Neuronal stem cell (in vitro differentiated cells): ENCODE data around the gene HS3ST4.
"Not testable (repeated sequence)": the region's sequence is repeated elsewhere in the genome, so short reads cannot be mapped to it uniquely, and the experiment has no call there.

Source experiments
- DNase-seq: peaks from one replicate; pipeline ENCODE4 v3.0.0-alpha.2; 2013; ENCODE audit warnings: low spot score
- H2AFZ ChIP-seq: one replicate; pipeline ENCODE4 v1.6.1; 2013; ENCODE audit warnings: mild to moderate bottlenecking, low read length, inconsistent platforms
- H2AK5ac ChIP-seq: 2 replicates; pipeline ENCODE4 v1.6.1; 2013; ENCODE audit warnings: low read depth, mild to moderate bottlenecking, inconsistent platforms, low read length, moderate library complexity, mixed read lengths
- H2BK120ac ChIP-seq: 2 replicates; pipeline ENCODE4 v1.6.1; 2013; ENCODE audit warnings: low read depth, mild to moderate bottlenecking, inconsistent platforms, low read length, moderate library complexity, mixed read lengths
- H2BK12ac ChIP-seq: one replicate; pipeline ENCODE4 v1.6.1; 2013; ENCODE audit warnings: low read length, inconsistent platforms
- H2BK15ac ChIP-seq: 2 replicates; pipeline ENCODE4 v1.6.1; 2013; ENCODE audit warnings: mild to moderate bottlenecking, low read length, inconsistent platforms, mixed read lengths
- H2BK5ac ChIP-seq: one replicate; pipeline ENCODE4 v1.6.1; 2013; ENCODE audit warnings: inconsistent platforms, mild to moderate bottlenecking, low read length, moderate library complexity
- H3K14ac ChIP-seq: one replicate; pipeline ENCODE4 v1.6.1; 2013; ENCODE audit warnings: low read length, inconsistent platforms
- H3K18ac ChIP-seq: 2 replicates; pipeline ENCODE4 v1.6.1; 2013; ENCODE audit warnings: low read length, inconsistent platforms
- H3K23ac ChIP-seq: 2 replicates; pipeline ENCODE4 v1.6.1; 2013; ENCODE audit warnings: low read depth, mild to moderate bottlenecking, mixed read lengths, low read length, inconsistent platforms; ENCODE audit not compliant: poor library complexity
- H3K27ac ChIP-seq: replicated peaks from 3 replicates; pipeline ENCODE4 v1.5.1; 2013; ENCODE audit warnings: low read length, inconsistent platforms
- H3K27me3 ChIP-seq, 3 experiments: 2 replicates each; pipeline ENCODE4 v1.6.1; 2013; ENCODE audit warnings: low read length in 3 of 3, mild to moderate bottlenecking in 2 of 3, inconsistent platforms in 1 of 3, low read depth in 1 of 3, mixed read lengths in 1 of 3, moderate library complexity in 1 of 3; ENCODE audit not compliant: control insufficient read depth in 3 of 3, insufficient read depth in 3 of 3
- H3K36me3 ChIP-seq, 2 donors: replicated peaks in 1 of 2; 2 replicates each; pipeline ENCODE4 v1.6.1; 2013; ENCODE audit warnings: low read length in 2 of 2; ENCODE audit not compliant: control insufficient read depth in 2 of 2, insufficient read depth in 2 of 2
- H3K4ac ChIP-seq: 2 replicates; pipeline ENCODE4 v1.6.1; 2013; ENCODE audit warnings: inconsistent platforms, mild to moderate bottlenecking, low read length, moderate library complexity
- H3K4me1 ChIP-seq, 2 donors: 1 replicate in 1 of 2; 2 replicates in 1 of 2; pipeline ENCODE4 v1.6.1; 2013; ENCODE audit warnings: low read length in 2 of 2, low read depth in 1 of 2; ENCODE audit not compliant: control insufficient read depth in 2 of 2, insufficient read depth in 1 of 2
- H3K4me2 ChIP-seq: one replicate; pipeline ENCODE4 v1.6.1; 2013; ENCODE audit warnings: mild to moderate bottlenecking, low read length, inconsistent platforms; ENCODE audit not compliant: insufficient read depth, poor library complexity, severe bottlenecking
- H3K4me3 ChIP-seq, 2 donors: 2 replicates each; pipeline ENCODE4 v1.5.1; 2013; ENCODE audit warnings: low read length in 2 of 2, mild to moderate bottlenecking in 2 of 2, inconsistent platforms in 1 of 2, moderate library complexity in 1 of 2
- H3K79me1 ChIP-seq: one replicate; pipeline ENCODE4 v1.6.1; 2013; ENCODE audit warnings: low read depth, mild to moderate bottlenecking, inconsistent platforms, low read length, moderate library complexity
- H3K9ac ChIP-seq: one replicate; pipeline ENCODE4 v1.6.1; 2013; ENCODE audit warnings: mild to moderate bottlenecking, low read depth, low read length, inconsistent platforms; ENCODE audit not compliant: poor library complexity
- H3K9me3 ChIP-seq, 2 donors: replicated peaks in 1 of 2; 2 replicates each; pipeline versions ENCODE3 to v1.6.1; 2013; ENCODE audit warnings: low read length in 2 of 2, mild to moderate bottlenecking in 2 of 2, inconsistent platforms in 1 of 2, low read depth in 1 of 2, mixed read lengths in 1 of 2, moderate library complexity in 1 of 2; ENCODE audit not compliant: control insufficient read depth in 2 of 2, insufficient read depth in 1 of 2
- H4K8ac ChIP-seq: one replicate; pipeline ENCODE4 v1.6.1; 2013; ENCODE audit warnings: low read depth, mild to moderate bottlenecking, inconsistent platforms, low read length, moderate library complexity
- H4K91ac ChIP-seq: one replicate; pipeline ENCODE4 v1.6.1; 2013; ENCODE audit warnings: low read length, low read depth, mild to moderate bottlenecking, inconsistent platforms; ENCODE audit not compliant: poor library complexity
- whole genome bisulfite sequencing, 2 donors: extraction: QIAGEN DNeasy Blood & Tissue Kit; methylation state at CpG; one replicate each; pipeline ENCODE4 v1.1.7; 2013; ENCODE audit warnings: missing lambda C conversion rate in 2 of 2, mixed read lengths in 1 of 2; ENCODE audit not compliant: insufficient read length in 2 of 2, insufficient replicate concordance in 1 of 2; ENCODE audit errors: extremely low coverage in 2 of 2; 5-methylcytosine and 5-hydroxymethylcytosine counted together

HS3ST4 gene

GRCh38 chr16:25771216-25771615, 79.5 kb downstream of the HS3ST4 start:
- no peak overlapping the region for H3K9ac ChIP-seq
- H3K36me3 ChIP-seq: no peaks in the 10 kb centered on the region
- no peak overlapping the region for H3K4me3 ChIP-seq
- H4K91ac ChIP-seq: no peak overlapping the region
- H3K27me3 ChIP-seq: no peaks in the 10 kb centered on the region
- no peak overlapping the region for H2AK5ac ChIP-seq
- H2BK12ac ChIP-seq: no peak overlapping the region
- H3K18ac ChIP-seq: no peak overlapping the region
- H3K4ac ChIP-seq: no peak overlapping the region
- no peak overlapping the region for H3K4me2 ChIP-seq
- no peak overlapping the region for H4K8ac ChIP-seq
- no peak for DNase-seq
- no peak overlapping the region for H3K14ac ChIP-seq
- H3K23ac ChIP-seq: no peak overlapping the region
- H3K9me3 ChIP-seq: no peaks in the 10 kb centered on the region
- H2BK120ac ChIP-seq: no peak overlapping the region
- H2BK5ac ChIP-seq: no peak overlapping the region
- H3K27ac ChIP-seq: no peak overlapping the region
- H2BK15ac ChIP-seq: no peak overlapping the region
- WGBS, 2 donors: no CpG with 5 or more reads among the region's 1 CpG
- no peaks in the 10 kb centered on the region for H3K79me1 ChIP-seq
- H2AFZ ChIP-seq: no peak overlapping the region
- no peaks in the 10 kb centered on the region for H3K4me1 ChIP-seq

GRCh38 chr16:25771812-25772568, 80.2 kb downstream of the HS3ST4 start:
- Histone ChIP-seq H3K23ac (no peak overlapping the region), H3K4me2 (no peak overlapping the region), H3K27ac (no peak overlapping the region), H2BK15ac (no peak overlapping the region), H2BK120ac (no peak overlapping the region), H4K8ac (no peak overlapping the region), H3K4ac (no peak overlapping the region), H3K9me3 (no peaks in the 10 kb centered on the region), H3K36me3 (no peaks in the 10 kb centered on the region), H2BK12ac (no peak overlapping the region), H4K91ac (no peak overlapping the region), H3K4me1 (no peaks in the 10 kb centered on the region), H3K4me3 (no peak overlapping the region), H3K9ac (no peak overlapping the region), H3K18ac (no peak overlapping the region), H3K79me1 (no peaks in the 10 kb centered on the region), H2AFZ (no peak overlapping the region), H3K27me3 (no peaks in the 10 kb centered on the region), H3K14ac (no peak overlapping the region), H2AK5ac (no peak overlapping the region), H2BK5ac (no peak overlapping the region)
- no CpG with 5 or more reads among the region's 5 CpGs for WGBS, 2 donors
- DNase-seq: no peak

- not testable (repeated sequence) for H3K4ac ChIP-seq, H3K14ac ChIP-seq, H2BK15ac ChIP-seq, H2AK5ac ChIP-seq, H3K18ac ChIP-seq, H3K36me3 ChIP-seq, H3K4me2 ChIP-seq, H2BK12ac ChIP-seq, H3K23ac ChIP-seq, H4K91ac ChIP-seq, H3K27me3 ChIP-seq, H3K4me3 ChIP-seq, DNase-seq, H2AFZ ChIP-seq, H3K9me3 ChIP-seq, H3K27ac ChIP-seq, H3K4me1 ChIP-seq, H2BK120ac ChIP-seq, H3K79me1 ChIP-seq, H4K8ac ChIP-seq, H2BK5ac ChIP-seq, H3K9ac ChIP-seq
- WGBS, 2 donors: no CpG with 5 or more reads among the region's 2 CpGs
These were observed 84.5 kb downstream of the HS3ST4 start for GRCh38 chr16:25776214-25776613.

DNA sequence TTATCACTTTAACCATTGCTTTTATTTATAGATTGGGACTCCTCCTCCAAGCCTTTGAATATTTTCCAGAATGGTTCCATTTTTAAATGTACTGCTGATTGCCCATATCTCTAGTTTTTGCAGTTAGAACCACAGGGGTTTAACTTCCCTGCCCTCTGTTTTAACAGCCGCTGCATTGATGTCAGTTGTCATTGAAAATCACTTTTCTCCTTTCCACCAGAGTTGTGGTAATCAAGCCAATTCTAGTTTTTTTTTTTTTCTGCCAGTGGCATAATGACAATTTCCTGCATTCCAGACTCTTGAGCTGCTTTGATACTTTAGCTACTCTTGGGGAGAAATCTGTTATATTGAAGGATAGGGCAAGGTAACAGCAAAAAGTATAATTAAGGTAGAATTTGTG, 91.5 kb downstream of the HS3ST4 start:
- Histone ChIP-seq H3K79me1 (no peaks in the 10 kb centered on the region), H2AFZ (no peak overlapping the region), H3K23ac (no peak overlapping the region), H3K4ac (no peak overlapping the region), H3K4me1 (peaks cover 0 to 1% of the 10 kb centered on the region in 2 donors), H3K27me3 (no peaks in the 10 kb centered on the region), H2BK12ac (no peak overlapping the region), H3K4me3 (no peak overlapping the region), H4K91ac (no peak overlapping the region), H3K36me3 (no peaks in the 10 kb centered on the region), H2BK5ac (no peak overlapping the region), H3K18ac (no peak overlapping the region), H3K9me3 (no peaks in the 10 kb centered on the region), H2BK120ac (no peak overlapping the region), H3K14ac (no peak overlapping the region), H4K8ac (no peak overlapping the region), H3K4me2 (no peak overlapping the region), H2BK15ac (no peak overlapping the region), H3K9ac (no peak overlapping the region), H3K27ac (no peak overlapping the region), H2AK5ac (no peak overlapping the region)
- WGBS, 2 donors: no CpG with 5 or more reads among the region's 1 CpG
- no peak for DNase-seq
